Esophagus squamous epithelium (tissue), 5 donors: ENCODE data around the gene NRXN3. TPM values are rescaled to one million over a fixed set of nuclear protein-coding genes. Genes with fewer than 3 reads are reported as not detected.

Source experiments
- DNase-seq: peaks from one replicate; lab custom pipeline; 2025; lab: John Stamatoyannopoulos, UW
- H3K27ac ChIP-seq, 4 donors: fragments of 200-600 bp; sonication (generic); one replicate each; pipeline ENCODE4 v1.5.1; 2016 to 2019; ENCODE audit warnings: mild to moderate bottlenecking in 1 of 4
- H3K27me3 ChIP-seq, 4 donors: fragments of 200-600 bp; sonication (generic); 1 replicate in 3 of 4; 2 replicates in 1 of 4; pipeline versions ENCODE4 v1.5.1 to v1.6.0; 2017 to 2021; ENCODE audit warnings: antibody characterized with exemption in 1 of 4
- H3K36me3 ChIP-seq, 3 donors: fragments of 200-600 bp; sonication (generic); one replicate each; pipeline ENCODE4 v1.5.1; 2016 to 2019
- H3K4me1 ChIP-seq, 3 donors: fragments of 200-600 bp; sonication (generic); one replicate each; pipeline ENCODE4 v1.5.1; 2017 to 2019
- H3K4me3 ChIP-seq, 4 donors: fragments of 200-600 bp; sonication (generic); 1 replicate in 3 of 4; 2 replicates in 1 of 4; pipeline ENCODE4 v1.5.1; 2016 to 2019; ENCODE audit warnings: mild to moderate bottlenecking in 2 of 4, moderate library complexity in 1 of 4
- H3K9me3 ChIP-seq, 3 donors: fragments of 200-600 bp; sonication (generic); one replicate each; pipeline ENCODE4 v1.5.1; 2016 to 2019
- POLR2A ChIP-seq, 4 donors: fragments of 450-650 bp; IDR thresholded peaks; one replicate each; pipeline ENCODE4 v1.6.1; 2017; ENCODE audit warnings: antibody characterized with exemption in 4 of 4, mild to moderate bottlenecking in 4 of 4, moderate library complexity in 3 of 4
- WGBS, 2 donors: methylation state at CpG; one replicate each; pipeline ENCODE4 v1.1.5; 2018; 5-methylcytosine and 5-hydroxymethylcytosine counted together
- intact Hi-C: fragments of 100-400 bp; cut with DNase I; formaldehyde crosslinking; loops from one replicate; pipeline ENCODE4 v1.15.0; 2022
- total RNA-seq, 4 donors: library from RNA; depleted of rRNA; stranded (reverse); fragments of >200 nt; gene quantifications; one replicate each; pipeline ENCODE4 v1.1.0, GENCODE V29; 2016
- TF ChIP-seq, protein P1 (sequence below), 6 experiments: fragments of 450-650 bp in 4 of 6; fragments of 200-600 bp in 2 of 6; sonication (generic) in 2 of 6; IDR thresholded peaks; one replicate each; pipeline ENCODE4 v1.5.1; 2016 to 2019; ENCODE audit warnings: antibody characterized with exemption in 6 of 6, mild to moderate bottlenecking in 4 of 6, moderate library complexity in 4 of 6
- donor health status: DM: yes; HTN: yes; CAD: no.

Gene NRXN3
- total RNA-seq, 4 donors from 2014 or later = 0.30 to 15.8 (median 1.5) TPM

DNA sequence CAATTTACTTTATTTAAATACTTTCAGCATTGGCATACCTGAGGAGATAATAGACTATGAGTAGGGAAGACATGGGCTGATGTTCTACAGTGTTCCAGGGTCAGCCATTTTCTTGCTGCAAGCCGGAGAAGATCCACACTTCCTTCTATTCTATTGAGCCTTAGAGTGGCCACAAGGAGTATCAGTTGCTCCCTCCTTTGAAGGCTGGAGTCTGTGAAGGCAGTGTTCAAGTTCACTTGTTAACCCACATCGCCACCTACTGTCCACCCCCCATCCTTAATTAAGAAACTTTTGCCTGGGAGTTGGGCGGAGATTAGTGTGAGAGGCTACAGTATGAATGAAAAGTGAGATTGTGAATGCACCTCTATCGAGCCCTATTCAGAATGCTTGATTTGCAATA lies 666.6 kb downstream of the NRXN3 start:
- no peak for DNase-seq
- intact Hi-C loops = no loop called here

DNA sequence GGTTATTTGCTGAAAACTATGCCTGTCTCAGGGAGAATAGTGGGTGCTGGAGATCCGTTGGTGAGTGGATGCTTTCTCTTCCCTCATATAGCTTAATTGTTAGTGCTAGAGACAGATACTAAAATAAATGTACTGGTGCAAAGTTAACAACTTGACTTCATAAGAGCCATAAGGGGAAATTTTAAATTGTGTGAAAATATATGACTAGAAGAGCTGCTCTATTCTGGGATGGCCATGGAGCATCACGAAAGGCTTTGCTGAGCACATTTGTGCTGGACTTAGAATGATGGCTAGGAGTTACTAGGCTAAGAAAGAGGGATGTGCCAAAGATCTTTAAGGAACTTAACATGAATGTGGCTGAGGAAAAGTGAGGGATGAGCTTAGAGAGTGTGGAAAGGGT lies 668.8 kb downstream of the NRXN3 start:
- WGBS, 2 donors = 63 to 69% methylated on average over 2 of the region's 2 CpGs
- intact Hi-C loops = no loop called here
- Histone ChIP-seq H3K4me3 (no peak overlapping the region), H3K36me3 (no peaks in the 10 kb centered on the region), H3K9me3 (no peaks in the 10 kb centered on the region), H3K4me1 (no peaks in the 10 kb centered on the region), H3K27ac (no peak overlapping the region), H3K27me3 (no peaks in the 10 kb centered on the region)
- TF ChIP-seq, protein P1, sequence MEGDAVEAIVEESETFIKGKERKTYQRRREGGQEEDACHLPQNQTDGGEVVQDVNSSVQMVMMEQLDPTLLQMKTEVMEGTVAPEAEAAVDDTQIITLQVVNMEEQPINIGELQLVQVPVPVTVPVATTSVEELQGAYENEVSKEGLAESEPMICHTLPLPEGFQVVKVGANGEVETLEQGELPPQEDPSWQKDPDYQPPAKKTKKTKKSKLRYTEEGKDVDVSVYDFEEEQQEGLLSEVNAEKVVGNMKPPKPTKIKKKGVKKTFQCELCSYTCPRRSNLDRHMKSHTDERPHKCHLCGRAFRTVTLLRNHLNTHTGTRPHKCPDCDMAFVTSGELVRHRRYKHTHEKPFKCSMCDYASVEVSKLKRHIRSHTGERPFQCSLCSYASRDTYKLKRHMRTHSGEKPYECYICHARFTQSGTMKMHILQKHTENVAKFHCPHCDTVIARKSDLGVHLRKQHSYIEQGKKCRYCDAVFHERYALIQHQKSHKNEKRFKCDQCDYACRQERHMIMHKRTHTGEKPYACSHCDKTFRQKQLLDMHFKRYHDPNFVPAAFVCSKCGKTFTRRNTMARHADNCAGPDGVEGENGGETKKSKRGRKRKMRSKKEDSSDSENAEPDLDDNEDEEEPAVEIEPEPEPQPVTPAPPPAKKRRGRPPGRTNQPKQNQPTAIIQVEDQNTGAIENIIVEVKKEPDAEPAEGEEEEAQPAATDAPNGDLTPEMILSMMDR (IDR thresholded peaks at IDR 0.05) = no peak
- no peak for TF ChIP-seq POLR2A (IDR thresholded peaks at IDR 0.05)
- no peak for DNase-seq

More for the DNA sequence above, 666.6 kb downstream of the NRXN3 start:
- no peaks in the 10 kb centered on the region for H3K36me3 ChIP-seq
- TF ChIP-seq POLR2A (IDR thresholded peaks at IDR 0.05) = no peak
- TF ChIP-seq, protein P1 (IDR thresholded peaks at IDR 0.05) = peak in 4 of 6 experiments; percentile 5 to 31 (median 18)
- no peaks in the 10 kb centered on the region for H3K4me1 ChIP-seq
- no peaks in the 10 kb centered on the region for H3K9me3 ChIP-seq
- no peak overlapping the region for H3K27ac ChIP-seq
- WGBS, 2 donors = 17 to 28% methylated on average over 4 of the region's 4 CpGs
- H3K27me3 ChIP-seq = no peaks in the 10 kb centered on the region
- no peak overlapping the region for H3K4me3 ChIP-seq

DNA sequence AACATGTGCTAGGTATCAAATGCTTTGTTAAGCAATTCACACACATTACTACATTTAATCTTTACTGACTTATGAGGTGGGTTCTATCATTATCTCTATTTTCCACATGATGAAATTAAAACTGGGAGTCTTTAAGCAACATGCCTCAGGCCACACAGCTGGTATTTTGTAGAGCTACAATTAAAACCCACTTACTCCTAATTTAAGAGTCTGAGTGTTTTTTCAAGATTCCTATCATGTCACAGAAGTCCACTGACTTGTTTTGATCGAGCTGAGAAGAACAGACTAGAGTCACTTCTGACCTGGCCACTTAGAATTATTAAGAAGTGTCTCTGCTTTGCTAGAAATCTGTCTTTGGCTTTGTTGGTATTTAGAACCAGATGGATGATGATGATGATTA lies 670.7 kb downstream of the NRXN3 start:
- intact Hi-C loops = no loop called here
- Histone ChIP-seq H3K27me3 (no peaks in the 10 kb centered on the region), H3K9me3 (no peaks in the 10 kb centered on the region), H3K4me1 (no peaks in the 10 kb centered on the region), H3K4me3 (no peak overlapping the region), H3K27ac (no peak overlapping the region), H3K36me3 (no peaks in the 10 kb centered on the region)
- 19 to 33% methylated on average over 1 of the region's 1 CpG for WGBS, 2 donors
- TF ChIP-seq, protein P1 (IDR thresholded peaks at IDR 0.05) = no peak
- TF ChIP-seq POLR2A (IDR thresholded peaks at IDR 0.05) = no peak
- no peak for DNase-seq

DNA sequence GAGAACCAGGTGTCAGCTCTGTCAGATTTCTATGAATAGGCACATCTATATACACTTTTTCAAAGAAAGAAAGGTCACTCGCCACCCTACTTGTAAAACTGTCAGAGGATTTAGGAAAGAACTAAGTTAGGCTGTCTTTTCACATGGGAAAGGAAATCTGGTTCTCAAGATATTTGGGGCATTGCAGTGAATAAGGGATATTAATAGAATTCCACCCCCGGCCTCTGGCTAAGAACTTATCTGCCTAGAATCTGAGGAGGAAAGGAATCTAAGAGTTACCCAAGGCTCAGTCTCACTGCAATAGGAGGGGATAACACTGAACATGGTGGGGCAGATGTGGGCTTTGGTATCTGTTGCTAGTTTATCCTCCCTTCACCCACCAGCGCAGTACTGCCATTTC lies 677.6 kb downstream of the NRXN3 start:
- no peak for DNase-seq
- Histone ChIP-seq H3K4me3 (no peak overlapping the region), H3K27ac (no peak overlapping the region), H3K9me3 (no peaks in the 10 kb centered on the region), H3K36me3 (no peaks in the 10 kb centered on the region), H3K27me3 (no peaks in the 10 kb centered on the region), H3K4me1 (no peaks in the 10 kb centered on the region)
- intact Hi-C loops = no loop called here
- no peak for TF ChIP-seq POLR2A (IDR thresholded peaks at IDR 0.05)
- TF ChIP-seq, protein P1 (IDR thresholded peaks at IDR 0.05) = no peak
- WGBS, 2 donors = 68 to 73% methylated on average over 3 of the region's 3 CpGs

DNA sequence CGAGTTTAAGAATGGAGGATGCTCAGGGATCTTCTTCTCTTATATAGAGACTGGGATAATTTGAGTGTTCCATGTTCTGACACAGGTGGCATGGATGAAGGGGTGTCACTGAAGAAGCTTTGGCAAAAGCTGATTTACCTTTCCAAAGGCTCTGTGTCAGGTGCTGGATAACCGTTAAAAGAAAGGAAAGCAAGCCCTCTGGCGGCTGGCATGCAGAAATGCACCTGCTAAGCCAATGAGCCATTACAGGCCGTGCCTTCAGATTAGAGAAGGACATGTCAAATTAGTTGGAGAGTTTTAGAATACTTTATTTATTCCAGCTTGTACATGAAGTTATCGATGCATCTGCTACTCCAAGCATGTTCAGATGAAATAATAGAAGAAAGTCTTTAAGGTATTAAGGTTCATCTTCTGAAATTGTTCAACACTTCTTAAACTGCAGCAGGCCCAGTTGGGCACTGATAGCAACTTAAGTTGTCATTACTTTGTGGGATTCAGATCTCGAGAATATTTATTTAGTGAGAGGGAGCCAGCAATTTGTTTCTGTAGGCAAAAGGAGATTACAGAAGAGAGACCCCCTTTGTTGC lies 678.2 kb downstream of the NRXN3 start:
- intact Hi-C loops = no loop called here
- no peaks in the 10 kb centered on the region for H3K36me3 ChIP-seq
- H3K4me1 ChIP-seq = no peaks in the 10 kb centered on the region
- no peak overlapping the region for H3K27ac ChIP-seq
- no peak overlapping the region for H3K4me3 ChIP-seq
- no peak for TF ChIP-seq POLR2A (IDR thresholded peaks at IDR 0.05)
- TF ChIP-seq, protein P1 (IDR thresholded peaks at IDR 0.05) = peak; percentile 45 to 80 (median 64)
- WGBS, 2 donors = 10 to 22% methylated on average over 6 of the region's 6 CpGs
- DNase-seq = no peak
- no peaks in the 10 kb centered on the region for H3K27me3 ChIP-seq
- no peaks in the 10 kb centered on the region for H3K9me3 ChIP-seq
